Activated naive CD4-positive, alpha-beta T cell treated with anti-CD3 and anti-CD28 coated beads, Interleukin-2, amount 50 U/mL, for 24 hours (primary cell): ENCODE data around the gene KRTAP10-4.
"Not testable (repeated sequence)": the region's sequence is repeated elsewhere in the genome, so short reads cannot be mapped to it uniquely, and the experiment has no call there.

Source experiments
- H3K27ac Mint-ChIP-seq: one replicate; pipeline ENCODE4 v1.8.0; 2021; ENCODE audit warnings: mild to moderate bottlenecking, mixed read lengths
- H3K27me3 Mint-ChIP-seq: one replicate; pipeline ENCODE4 v1.8.0; 2021; ENCODE audit warnings: mixed read lengths
- H3K36me3 Mint-ChIP-seq: one replicate; pipeline ENCODE4 v1.8.0; 2021; ENCODE audit warnings: mixed read lengths
- H3K4me1 Mint-ChIP-seq: one replicate; pipeline ENCODE4 v1.8.0; 2021; ENCODE audit warnings: mixed read lengths
- H3K4me3 Mint-ChIP-seq: one replicate; pipeline ENCODE4 v1.8.0; 2021; ENCODE audit warnings: mild to moderate bottlenecking, mixed read lengths
- H3K9me3 Mint-ChIP-seq: one replicate; pipeline ENCODE4 v1.8.0; 2021; ENCODE audit warnings: mixed read lengths

KRTAP10-4 gene

DNA sequence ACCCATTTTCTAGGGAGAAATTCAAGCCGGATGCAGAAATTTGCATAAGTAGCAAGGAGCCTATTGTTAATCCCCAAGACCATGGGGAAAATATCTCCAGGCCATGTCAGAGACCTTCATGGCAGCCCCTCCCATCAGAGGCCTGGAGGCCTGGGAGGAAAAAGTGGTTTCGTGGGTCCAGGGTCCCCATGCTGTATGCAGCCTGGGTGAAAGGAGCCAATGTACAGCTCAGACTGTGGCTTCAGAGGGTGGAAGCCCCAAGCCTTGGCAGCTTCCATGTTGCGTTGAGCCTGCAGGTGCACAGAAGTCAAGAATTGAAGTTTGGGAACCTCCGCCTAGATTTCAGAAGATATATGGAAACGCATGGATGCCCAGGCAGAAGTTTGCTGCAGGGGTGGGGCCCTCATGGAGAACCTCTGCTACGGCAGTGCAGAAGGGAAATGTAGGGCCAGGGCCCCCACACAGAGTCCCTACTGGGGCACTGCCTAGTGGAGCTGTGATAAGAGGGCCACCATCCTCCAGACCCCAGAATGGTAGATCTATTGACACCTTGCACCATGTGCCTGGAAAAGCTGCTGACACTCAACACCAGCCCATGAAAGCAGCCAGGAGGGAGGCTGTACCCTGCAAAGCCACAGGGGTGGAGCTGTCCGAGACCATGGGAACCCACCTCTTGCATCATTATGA is 36.8 kb downstream of the KRTAP10-4 start:
- not testable (repeated sequence) for H3K36me3 Mint-ChIP-seq, H3K4me3 Mint-ChIP-seq, H3K4me1 Mint-ChIP-seq, H3K27ac Mint-ChIP-seq, H3K27me3 Mint-ChIP-seq
- peaks cover 14% of the 10 kb centered on the region for H3K9me3 Mint-ChIP-seq

GRCh38 chr21:44611551-44611950 is 38.0 kb downstream of the KRTAP10-4 start:
- Mint-ChIP-seq H3K27me3 (no peaks in the 10 kb centered on the region), H3K27ac (no peak overlapping the region), H3K9me3 (peaks cover 14% of the 10 kb centered on the region), H3K36me3 (peaks cover 7% of the 10 kb centered on the region), H3K4me3 (no peak overlapping the region), H3K4me1 (peaks cover 19% of the 10 kb centered on the region)

DNA sequence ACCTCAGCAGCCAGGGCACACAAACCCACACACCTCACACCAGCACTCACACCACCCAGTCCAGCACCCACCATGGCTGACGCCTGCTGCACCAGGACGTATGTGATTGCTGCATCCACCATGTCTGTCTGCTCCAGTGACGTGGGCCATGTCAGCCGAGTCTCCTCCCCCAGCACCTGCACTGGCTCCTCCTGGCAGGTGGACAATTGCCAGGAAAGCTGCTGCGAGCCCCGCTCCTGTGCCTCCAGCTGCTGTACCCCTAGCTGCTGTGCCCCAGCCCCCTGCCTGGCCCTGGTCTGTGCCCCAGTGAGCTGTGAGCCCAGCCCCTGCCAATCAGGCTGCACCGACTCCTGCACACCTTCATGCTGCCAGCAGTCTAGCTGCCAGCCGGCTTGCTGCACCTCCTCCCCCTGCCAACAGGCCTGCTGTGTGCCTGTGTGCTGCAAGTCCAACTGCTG is 38.5 kb downstream of the KRTAP10-4 start, which contains the start of gene KRTAP10-8:
TSS of gene KRTAP10-8 (plus strand) at position 51 of the 458 bp plus-strand sequence. CDS start at position 73, 22 bp downstream.
- no peak within 1 kb of the TSS for H3K27ac Mint-ChIP-seq

GRCh38 chr21:44612669-44613229 is 39.2 kb downstream of the KRTAP10-4 start:
- peaks cover 31% of the 10 kb centered on the region for H3K4me1 Mint-ChIP-seq
- peaks cover 7% of the 10 kb centered on the region for H3K36me3 Mint-ChIP-seq
- no peaks in the 10 kb centered on the region for H3K27me3 Mint-ChIP-seq
- no peak overlapping the region for H3K4me3 Mint-ChIP-seq
- H3K27ac Mint-ChIP-seq: no peak overlapping the region
- H3K9me3 Mint-ChIP-seq: peaks cover 14% of the 10 kb centered on the region

More for the DNA sequence above, 38.5 kb downstream of the KRTAP10-4 start, which contains the start of gene KRTAP10-8:
- no peak within 1 kb of the TSS for H3K4me3 Mint-ChIP-seq
- H3K36me3 Mint-ChIP-seq: peaks cover 7% of the 10 kb centered on the region
- H3K27me3 Mint-ChIP-seq: no peaks in the 10 kb centered on the region
- H3K4me1 Mint-ChIP-seq: peaks cover 24% of the 10 kb centered on the region
- peaks cover 14% of the 10 kb centered on the region for H3K9me3 Mint-ChIP-seq

DNA sequence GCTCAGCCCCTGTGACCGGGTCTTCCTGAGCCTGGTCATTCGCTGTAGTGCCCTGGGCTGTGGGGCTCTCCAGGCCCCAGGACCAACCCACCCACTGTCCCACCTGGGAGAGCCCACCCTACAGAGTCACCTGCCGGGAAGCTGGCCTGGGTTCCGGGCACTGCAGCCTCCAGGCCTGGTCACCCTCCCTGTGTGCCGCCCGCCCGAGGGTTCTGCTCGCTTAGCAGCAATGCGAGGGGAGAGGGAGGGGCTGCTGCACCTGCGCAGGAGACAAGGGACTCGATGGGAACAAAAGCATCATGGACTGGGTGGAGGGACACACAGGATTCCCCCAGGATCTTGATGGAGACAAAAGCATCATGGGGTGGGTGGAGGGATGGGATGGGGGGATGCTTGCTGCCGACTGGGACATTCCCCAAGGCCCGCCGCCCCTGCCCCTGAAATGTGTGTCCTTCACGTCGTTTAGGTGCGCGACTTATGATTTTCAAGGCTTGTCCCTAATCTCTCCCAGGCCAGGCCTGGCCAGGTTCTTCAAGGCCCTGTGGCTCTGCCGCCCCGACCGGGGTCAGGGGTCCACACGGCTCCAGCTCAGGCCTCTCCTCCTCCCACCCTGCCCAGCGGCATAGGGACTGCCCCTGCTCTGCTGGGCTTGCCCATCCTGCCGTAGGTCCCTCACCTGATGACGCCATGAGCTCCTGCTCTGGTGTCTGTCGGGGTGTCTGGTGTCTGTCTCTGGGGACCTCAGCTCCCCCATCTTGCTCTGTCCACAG is 40.0 kb downstream of the KRTAP10-4 start:
- Mint-ChIP-seq H3K4me1 (peaks cover 39% of the 10 kb centered on the region), H3K27ac (no peak overlapping the region), H3K27me3 (no peaks in the 10 kb centered on the region), H3K4me3 (no peak overlapping the region), H3K36me3 (peaks cover 7% of the 10 kb centered on the region), H3K9me3 (peaks cover 14% of the 10 kb centered on the region)

GRCh38 chr21:44614161-44614631 is 40.7 kb downstream of the KRTAP10-4 start:
- Mint-ChIP-seq H3K9me3 (peaks cover 13% of the 10 kb centered on the region), H3K36me3 (peaks cover 8% of the 10 kb centered on the region), H3K27me3 (no peaks in the 10 kb centered on the region), H3K4me3 (no peak overlapping the region), H3K4me1 (peaks cover 45% of the 10 kb centered on the region), H3K27ac (no peak overlapping the region)

DNA sequence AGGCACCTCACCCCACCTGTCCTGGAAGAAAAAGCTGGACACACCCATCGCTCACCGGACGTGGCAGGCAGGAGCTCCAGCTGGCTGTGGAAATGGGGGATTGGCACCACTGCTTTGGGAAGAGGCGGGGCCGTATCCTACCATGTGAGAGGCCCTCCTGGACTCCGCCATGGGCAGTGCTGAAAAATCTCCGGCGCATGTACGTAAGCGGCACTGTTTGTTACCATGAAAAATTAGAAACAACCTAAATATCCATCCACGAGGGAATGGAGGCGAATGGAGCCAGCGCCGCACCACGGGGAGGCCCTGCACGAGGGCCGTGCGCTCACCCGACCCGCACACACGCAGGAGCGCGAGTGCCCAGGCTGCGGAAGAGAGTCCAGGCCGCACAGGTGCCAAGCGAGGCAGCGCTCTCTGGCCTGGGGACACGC is 41.4 kb downstream of the KRTAP10-4 start:
- peaks cover 13% of the 10 kb centered on the region for H3K9me3 Mint-ChIP-seq
- H3K4me3 Mint-ChIP-seq: no peak overlapping the region
- no peak overlapping the region for H3K27ac Mint-ChIP-seq
- peaks cover 53% of the 10 kb centered on the region for H3K4me1 Mint-ChIP-seq
- peaks cover 10% of the 10 kb centered on the region for H3K36me3 Mint-ChIP-seq
- no peaks in the 10 kb centered on the region for H3K27me3 Mint-ChIP-seq

GRCh38 chr21:44615466-44615865 is 41.9 kb downstream of the KRTAP10-4 start:
- Mint-ChIP-seq H3K27ac (no peak overlapping the region), H3K27me3 (no peaks in the 10 kb centered on the region), H3K4me3 (no peak overlapping the region)

DNA sequence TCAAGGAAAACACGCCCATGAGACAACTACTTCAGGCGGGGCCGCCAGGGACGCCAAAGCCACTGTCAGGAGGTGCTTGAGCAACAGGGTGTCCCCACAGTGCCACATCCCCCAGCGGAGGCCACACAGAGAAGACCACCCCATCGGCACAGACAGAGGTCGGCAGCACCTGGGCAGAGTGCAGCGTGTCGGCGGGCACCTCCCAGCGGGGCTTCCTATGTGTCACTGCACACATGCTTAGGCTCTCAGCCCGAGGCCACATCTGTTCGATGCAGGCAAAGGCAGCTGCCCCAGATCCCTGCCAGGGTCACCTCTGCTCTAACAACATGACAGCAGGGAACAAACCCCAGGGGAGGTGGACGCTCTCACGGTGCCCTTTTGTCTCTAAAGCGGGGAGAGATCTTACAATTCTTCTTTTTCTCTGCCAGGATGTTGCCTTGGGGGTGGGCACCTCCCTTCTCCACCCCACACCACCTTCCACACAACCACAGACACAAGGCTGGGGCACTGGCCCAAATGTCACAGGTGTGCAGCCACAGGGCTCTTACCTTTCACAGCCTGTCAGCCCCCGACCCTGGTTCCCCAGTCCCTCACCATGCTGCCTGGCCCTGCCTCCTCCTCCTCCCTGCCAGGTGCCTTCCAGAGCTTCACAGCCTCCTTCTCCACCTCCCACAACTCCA is 42.5 kb downstream of the KRTAP10-4 start:
- Mint-ChIP-seq H3K27me3 (no peaks in the 10 kb centered on the region), H3K36me3 (peaks cover 16% of the 10 kb centered on the region), H3K27ac (peak overlapping the region; percentile 80), H3K4me3 (no peak overlapping the region), H3K9me3 (peaks cover 22% of the 10 kb centered on the region), H3K4me1 (peaks cover 61% of the 10 kb centered on the region)

More at GRCh38 chr21:44615466-44615865, 41.9 kb downstream of the KRTAP10-4 start:
- Mint-ChIP-seq H3K4me1 (peaks cover 57% of the 10 kb centered on the region), H3K9me3 (peaks cover 16% of the 10 kb centered on the region), H3K36me3 (peaks cover 12% of the 10 kb centered on the region)

- peak overlapping the region; percentile 30 for H3K27ac Mint-ChIP-seq
- peaks cover 22% of the 10 kb centered on the region for H3K9me3 Mint-ChIP-seq
- H3K36me3 Mint-ChIP-seq: peaks cover 16% of the 10 kb centered on the region
- peaks cover 61% of the 10 kb centered on the region for H3K4me1 Mint-ChIP-seq
- no peaks in the 10 kb centered on the region for H3K27me3 Mint-ChIP-seq
- H3K4me3 Mint-ChIP-seq: no peak overlapping the region
Measured at GRCh38 chr21:44616591-44616926, 43.0 kb downstream of the KRTAP10-4 start.

- Mint-ChIP-seq H3K4me3 (no peak overlapping the region), H3K4me1 (peaks cover 61% of the 10 kb centered on the region), H3K9me3 (peaks cover 22% of the 10 kb centered on the region), H3K36me3 (peaks cover 16% of the 10 kb centered on the region), H3K27ac (peak overlapping the region; percentile 30), H3K27me3 (no peaks in the 10 kb centered on the region)
Measured at GRCh38 chr21:44617071-44617501, 43.6 kb downstream of the KRTAP10-4 start.

- peaks cover 56% of the 10 kb centered on the region for H3K4me1 Mint-ChIP-seq
- peak overlapping the region; percentile 96 for H3K27ac Mint-ChIP-seq
- no peaks in the 10 kb centered on the region for H3K27me3 Mint-ChIP-seq
- peaks cover 36% of the 10 kb centered on the region for H3K9me3 Mint-ChIP-seq
- H3K4me3 Mint-ChIP-seq: peak overlapping the region; percentile 71
- peaks cover 26% of the 10 kb centered on the region for H3K36me3 Mint-ChIP-seq
Measured at GRCh38 chr21:44618504-44618903, 45.0 kb downstream of the KRTAP10-4 start.

DNA sequence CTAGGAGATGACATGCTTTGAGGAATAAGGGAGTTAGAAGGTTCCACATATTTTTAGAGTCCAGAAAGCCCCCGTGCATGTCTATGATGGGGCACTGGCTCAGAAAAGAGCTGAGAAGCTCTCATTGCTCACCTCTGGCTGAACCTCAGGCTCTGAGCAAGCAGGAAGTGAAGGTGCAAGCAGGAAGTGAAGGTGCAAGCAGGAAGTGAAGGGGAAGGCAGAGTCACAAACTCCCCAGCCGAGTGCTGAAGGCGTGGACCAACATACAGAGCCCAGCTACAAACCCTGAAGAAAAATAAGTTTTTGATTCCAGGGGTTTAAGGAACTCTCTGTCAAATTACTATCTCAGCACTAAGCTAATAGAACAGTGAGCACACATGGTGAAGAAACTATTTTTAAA is 45.4 kb downstream of the KRTAP10-4 start:
- Mint-ChIP-seq H3K27ac (peak overlapping the region; percentile 96), H3K4me3 (peak overlapping the region; percentile 71), H3K4me1 (peaks cover 56% of the 10 kb centered on the region), H3K36me3 (peaks cover 28% of the 10 kb centered on the region), H3K9me3 (peaks cover 40% of the 10 kb centered on the region), H3K27me3 (no peaks in the 10 kb centered on the region)

GRCh38 chr21:44619886-44620285 is 46.4 kb downstream of the KRTAP10-4 start:
- Mint-ChIP-seq H3K4me1 (peaks cover 53% of the 10 kb centered on the region), H3K36me3 (peaks cover 30% of the 10 kb centered on the region)

GRCh38 chr21:44623575-44623974 is 50.0 kb downstream of the KRTAP10-4 start:
- no peak overlapping the region for H3K27ac Mint-ChIP-seq
- peaks cover 30% of the 10 kb centered on the region for H3K36me3 Mint-ChIP-seq
- H3K27me3 Mint-ChIP-seq: no peaks in the 10 kb centered on the region
- H3K4me1 Mint-ChIP-seq: peaks cover 34% of the 10 kb centered on the region
- peaks cover 51% of the 10 kb centered on the region for H3K9me3 Mint-ChIP-seq
- H3K4me3 Mint-ChIP-seq: no peak overlapping the region

More at GRCh38 chr21:44619886-44620285, 46.4 kb downstream of the KRTAP10-4 start:
- Mint-ChIP-seq H3K9me3 (peaks cover 50% of the 10 kb centered on the region), H3K27ac (peak overlapping the region; percentile 96), H3K27me3 (no peaks in the 10 kb centered on the region), H3K4me3 (peak overlapping the region; percentile 71)
